Astrocyte of the spinal cord (primary cell): ENCODE data around the gene RSBN1.

ENCODE experiments used
- DNase-seq: peaks from one replicate; pipeline ENCODE4 v3.0.0; 2011; ENCODE audit warnings: low read depth, low spot score
- H3K4me3 ChIP-seq: 2 replicates; pipeline ENCODE4 v1.5.1; 2011; ENCODE audit warnings: low read depth, mild to moderate bottlenecking, low read length, moderate library complexity
- in situ Hi-C: cut with HindIII; loops from 2 replicates; pipeline ENCODE4 v1.10.0; 2017; ENCODE audit warnings: low sequenced_read_pairs
- TF ChIP-seq, protein P1 (sequence below): IDR thresholded peaks from 2 replicates; pipeline ENCODE4 v1.5.1; 2012; ENCODE audit warnings: low read depth, mild to moderate bottlenecking, low read length, inconsistent platforms

RSBN1 gene

GRCh38 chr1:113770031-113770430 lies 42.2 kb downstream of the RSBN1 start:
- in situ Hi-C loops = no loop called here
- TF ChIP-seq, protein P1, sequence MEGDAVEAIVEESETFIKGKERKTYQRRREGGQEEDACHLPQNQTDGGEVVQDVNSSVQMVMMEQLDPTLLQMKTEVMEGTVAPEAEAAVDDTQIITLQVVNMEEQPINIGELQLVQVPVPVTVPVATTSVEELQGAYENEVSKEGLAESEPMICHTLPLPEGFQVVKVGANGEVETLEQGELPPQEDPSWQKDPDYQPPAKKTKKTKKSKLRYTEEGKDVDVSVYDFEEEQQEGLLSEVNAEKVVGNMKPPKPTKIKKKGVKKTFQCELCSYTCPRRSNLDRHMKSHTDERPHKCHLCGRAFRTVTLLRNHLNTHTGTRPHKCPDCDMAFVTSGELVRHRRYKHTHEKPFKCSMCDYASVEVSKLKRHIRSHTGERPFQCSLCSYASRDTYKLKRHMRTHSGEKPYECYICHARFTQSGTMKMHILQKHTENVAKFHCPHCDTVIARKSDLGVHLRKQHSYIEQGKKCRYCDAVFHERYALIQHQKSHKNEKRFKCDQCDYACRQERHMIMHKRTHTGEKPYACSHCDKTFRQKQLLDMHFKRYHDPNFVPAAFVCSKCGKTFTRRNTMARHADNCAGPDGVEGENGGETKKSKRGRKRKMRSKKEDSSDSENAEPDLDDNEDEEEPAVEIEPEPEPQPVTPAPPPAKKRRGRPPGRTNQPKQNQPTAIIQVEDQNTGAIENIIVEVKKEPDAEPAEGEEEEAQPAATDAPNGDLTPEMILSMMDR = no peak
- no peak for DNase-seq
- H3K4me3 ChIP-seq = no peak overlapping the region

DNA sequence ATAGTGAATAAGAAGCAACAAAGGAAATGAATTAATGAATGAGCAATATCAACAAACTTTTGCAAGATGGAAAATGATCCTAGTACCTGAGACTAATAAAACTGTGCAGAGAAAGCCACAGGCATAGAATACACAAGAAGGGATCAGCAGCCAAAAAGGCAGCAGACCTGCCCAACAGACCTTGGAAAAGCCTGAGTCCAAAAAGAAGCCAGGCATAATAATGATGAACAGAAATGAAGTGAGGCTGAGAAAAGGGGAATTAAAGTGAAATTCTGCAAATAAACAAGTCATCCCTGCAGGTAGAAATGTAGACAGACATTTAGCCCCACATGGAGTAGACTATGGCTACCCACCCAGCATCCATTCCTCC lies 42.7 kb downstream of the RSBN1 start:
- TF ChIP-seq, protein P1 = no peak
- DNase-seq = no peak
- H3K4me3 ChIP-seq = no peak overlapping the region
- in situ Hi-C loops = no loop called here

DNA sequence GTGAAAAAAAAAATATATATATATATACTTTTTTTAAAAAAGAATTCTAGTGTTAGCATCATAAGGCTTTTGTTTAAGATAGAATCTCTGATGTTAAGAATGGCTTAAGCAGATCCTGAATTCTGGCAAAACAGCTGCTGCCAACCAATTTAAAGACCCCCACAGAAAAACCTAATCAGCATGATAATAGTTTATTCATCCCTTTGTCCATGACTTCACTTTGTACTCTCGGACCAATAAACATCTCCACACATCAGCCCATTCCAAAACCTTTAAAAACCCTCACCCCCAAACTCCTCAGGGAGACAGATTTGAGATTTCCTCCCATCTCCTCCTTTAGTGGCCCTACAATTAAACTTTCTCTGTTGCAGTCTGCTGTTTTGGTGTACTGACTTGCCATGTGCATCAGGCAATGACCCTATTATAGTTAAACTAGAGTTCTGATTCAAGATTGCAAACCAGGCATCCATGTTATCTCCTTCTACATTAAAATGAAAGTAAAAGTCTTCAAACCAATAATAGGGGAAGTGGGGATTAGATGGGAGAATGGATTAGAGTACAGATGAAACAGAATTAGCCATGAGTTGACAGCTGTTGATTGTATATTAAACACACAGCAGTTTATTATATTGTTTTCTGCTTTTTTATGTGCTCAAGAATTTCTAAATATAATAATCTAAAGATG lies 43.2 kb downstream of the RSBN1 start:
- TF ChIP-seq, protein P1 = no peak
- DNase-seq = no peak
- H3K4me3 ChIP-seq = no peak overlapping the region
- in situ Hi-C loops = no loop called here

GRCh38 chr1:113765306-113766230 lies 46.7 kb downstream of the RSBN1 start:
- peak; percentile 70 for DNase-seq
- in situ Hi-C loops = no loop called here
- TF ChIP-seq, protein P1 = no peak
- no peak overlapping the region for H3K4me3 ChIP-seq

- in situ Hi-C loops = no loop called here
- no peak overlapping the region for H3K4me3 ChIP-seq
- TF ChIP-seq, protein P1 = no peak
- no peak for DNase-seq
Measured at GRCh38 chr1:113763661-113764060, 48.6 kb downstream of the RSBN1 start.

- in situ Hi-C loops = no loop called here
- H3K4me3 ChIP-seq = no peak overlapping the region
- TF ChIP-seq, protein P1 = no peak
Measured at GRCh38 chr1:113761937-113762336, 50.3 kb downstream of the RSBN1 start.

More at GRCh38 chr1:113761937-113762336, 50.3 kb downstream of the RSBN1 start:
- no peak for DNase-seq
